NAMALWA (cell line): ENCODE results near the gene CCDC57.

Source experiments
- DNase-seq: peaks from one replicate; pipeline ENCODE4 v3.0.0-alpha.2; 2015; ENCODE audit warnings: low spot score

Gene CCDC57

DNA sequence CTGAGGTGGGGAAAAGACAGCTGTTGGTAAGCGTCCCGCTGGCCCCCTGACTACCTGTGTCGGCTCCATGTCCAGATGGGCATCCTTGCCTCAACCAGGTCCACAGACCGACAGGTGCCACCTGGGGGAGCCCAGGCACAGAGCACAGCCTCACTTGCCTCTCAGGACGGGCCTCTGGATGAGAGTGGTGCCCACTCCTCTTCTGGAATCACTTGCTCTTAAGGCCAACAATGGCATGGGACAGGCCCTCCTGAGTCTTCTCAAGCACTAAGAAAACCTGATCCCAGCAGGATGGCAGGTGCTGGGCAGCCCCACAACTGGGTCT, 33.4 kb upstream of the CCDC57 start:
- DNase-seq: no peak

DNA sequence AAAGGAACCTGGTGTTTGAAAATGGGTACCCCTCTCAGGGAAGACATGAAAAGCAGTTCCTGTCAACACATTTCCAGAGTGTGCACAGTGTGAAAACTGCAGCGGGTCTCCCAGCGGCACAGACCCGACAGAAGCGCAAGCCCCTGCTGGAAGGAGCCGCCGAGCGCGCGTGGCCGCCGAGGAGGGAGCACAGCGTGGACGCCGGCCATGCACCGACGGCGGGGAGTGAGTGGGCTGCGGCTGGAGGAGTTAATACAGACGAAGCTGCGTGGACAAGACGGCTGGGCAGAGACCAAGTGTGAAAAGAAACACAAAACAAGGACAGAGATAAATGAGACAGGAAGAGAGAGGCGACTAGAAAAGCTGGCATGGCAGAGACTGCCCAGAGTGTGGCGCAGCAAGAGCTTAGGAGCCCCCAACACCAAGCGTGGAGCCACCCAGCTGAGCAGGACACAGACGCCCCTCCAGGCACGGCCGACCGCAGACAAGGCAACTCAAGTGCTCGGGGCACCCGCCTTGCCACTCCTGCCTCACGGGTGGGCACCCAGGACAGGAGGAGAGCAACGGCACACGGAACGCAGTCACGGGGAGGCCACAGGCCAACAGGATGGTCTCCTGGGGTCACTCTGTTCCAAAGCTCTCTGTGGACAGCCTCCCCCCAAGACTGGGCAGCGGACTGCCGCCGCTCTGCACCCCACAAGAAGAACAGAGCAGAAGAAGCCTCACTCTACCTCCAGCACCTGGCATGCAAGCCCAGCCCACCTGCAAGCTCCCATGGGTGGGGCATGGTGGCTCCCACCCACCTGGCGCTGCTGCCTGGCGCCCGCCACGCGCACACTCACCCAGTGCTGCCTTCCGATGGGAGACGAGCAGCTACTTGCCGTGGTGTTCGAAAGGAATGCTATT, 32.7 kb upstream of the CCDC57 start:
- no peak for DNase-seq

DNA sequence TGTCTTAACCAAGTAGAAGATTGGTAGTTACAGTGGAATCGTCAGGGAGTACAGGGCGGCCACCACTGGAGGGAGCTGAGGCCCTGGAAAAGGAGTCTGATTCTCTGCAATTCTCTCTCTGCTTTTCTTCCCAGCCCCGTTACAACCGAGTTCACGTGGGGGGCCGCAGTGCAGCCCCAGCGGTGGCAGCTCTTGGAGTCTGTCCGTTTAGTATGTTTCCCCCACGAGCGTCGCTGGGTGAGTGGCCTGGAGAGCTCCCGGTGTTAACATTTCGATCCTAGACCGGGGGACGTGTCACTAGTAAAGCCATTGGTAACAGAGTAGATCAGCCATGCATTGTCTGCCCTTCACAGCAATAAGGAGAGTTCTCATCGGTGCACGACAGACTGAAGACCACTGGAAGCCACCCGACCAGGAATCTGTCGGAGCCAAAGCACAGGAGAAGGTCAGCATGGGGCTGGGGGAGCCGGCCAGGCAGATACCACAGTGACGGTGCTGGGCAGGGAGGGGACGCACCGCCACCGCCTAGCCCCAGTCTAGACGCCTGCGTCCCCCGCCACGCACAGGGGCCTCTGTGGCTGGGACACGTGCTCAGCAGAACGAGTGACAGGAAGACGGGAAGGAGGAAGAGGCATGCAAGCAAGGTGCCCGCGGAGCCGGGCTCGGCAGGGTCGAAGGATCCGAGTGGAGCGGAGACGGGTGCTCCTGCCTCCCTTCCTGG, 31.9 kb upstream of the CCDC57 start:
- no peak for DNase-seq

DNA sequence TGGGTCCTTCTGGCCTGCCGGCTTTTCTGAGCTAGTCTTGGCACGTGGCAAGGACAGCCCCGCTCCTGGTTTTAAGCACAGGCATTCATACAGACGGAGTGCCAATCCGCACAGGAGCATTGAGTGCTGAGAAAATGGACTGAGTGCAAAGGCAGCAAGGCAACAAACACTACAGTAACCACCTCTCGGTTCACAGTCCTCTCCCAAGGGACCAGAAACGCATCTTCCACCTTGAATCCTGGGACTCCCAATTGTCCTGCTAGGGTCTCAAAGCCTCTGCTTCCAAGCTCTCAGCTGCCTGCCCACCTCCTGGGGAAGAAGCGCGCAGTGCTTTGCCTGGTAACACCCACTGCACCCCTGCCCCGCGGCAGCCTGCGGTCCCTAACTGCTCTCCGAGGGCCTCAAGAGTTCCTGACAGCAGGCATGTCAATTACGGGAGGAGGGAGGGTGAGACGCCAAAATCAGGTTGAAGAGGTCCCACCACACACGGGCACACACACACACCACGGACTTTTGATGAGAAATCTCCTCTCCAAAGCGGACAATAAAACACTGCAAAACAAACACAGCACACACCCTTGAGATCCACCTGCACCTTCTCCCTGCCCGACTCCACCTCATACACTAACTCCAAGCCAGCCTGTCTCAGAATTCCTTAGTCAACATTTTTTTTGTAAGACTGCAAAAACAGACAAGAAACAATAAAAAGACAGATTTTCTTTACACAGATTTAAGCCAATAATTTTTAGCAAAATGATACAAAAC, 31.2 kb upstream of the CCDC57 start:
- DNase-seq: no peak

DNA sequence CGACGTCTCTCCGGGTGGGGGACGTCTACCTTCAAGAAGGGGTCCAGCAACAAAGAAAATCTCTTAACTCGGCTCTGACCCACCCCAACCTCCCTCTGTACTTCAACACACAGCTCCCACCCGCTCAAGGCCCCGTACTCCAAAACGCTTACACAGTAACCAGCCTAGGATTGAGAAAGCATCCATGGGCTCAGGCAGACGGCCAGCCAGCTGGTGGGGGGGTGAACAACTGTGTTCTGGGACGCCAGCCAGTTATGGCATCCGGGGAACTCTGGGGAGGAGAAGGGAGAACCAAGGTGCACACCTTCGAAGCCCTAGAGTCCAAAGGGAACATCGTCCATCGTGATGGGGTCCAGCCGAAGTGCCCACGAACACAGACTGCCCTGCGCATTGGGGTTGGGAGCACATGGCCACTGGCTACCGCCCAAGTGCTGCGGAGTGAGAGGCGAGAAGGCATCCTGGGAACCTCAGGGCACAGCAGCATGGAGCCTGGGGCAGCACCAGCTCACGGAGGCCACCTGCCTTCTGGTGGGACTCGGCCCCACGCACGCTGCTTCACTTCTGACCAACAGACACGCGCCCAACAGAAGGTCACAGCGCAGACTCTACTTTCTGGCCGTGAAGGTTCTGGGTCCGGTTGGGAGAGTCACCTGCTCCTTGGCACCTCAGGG, 30.5 kb upstream of the CCDC57 start:
- DNase-seq: no peak

DNA sequence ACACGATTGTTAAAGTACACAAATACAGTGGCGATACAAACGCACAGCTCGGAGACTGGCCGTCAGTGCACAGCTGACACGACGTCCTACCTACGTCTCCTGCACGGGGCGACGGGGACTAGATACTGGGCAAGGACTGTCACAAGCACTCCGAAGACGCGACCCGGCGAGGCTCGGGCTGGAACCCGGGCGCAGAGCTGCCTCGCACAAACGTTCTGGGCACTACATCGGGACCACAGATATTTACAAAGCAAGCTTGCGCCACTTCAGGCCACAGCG, 30.0 kb upstream of the CCDC57 start:
- DNase-seq: no peak

DNA sequence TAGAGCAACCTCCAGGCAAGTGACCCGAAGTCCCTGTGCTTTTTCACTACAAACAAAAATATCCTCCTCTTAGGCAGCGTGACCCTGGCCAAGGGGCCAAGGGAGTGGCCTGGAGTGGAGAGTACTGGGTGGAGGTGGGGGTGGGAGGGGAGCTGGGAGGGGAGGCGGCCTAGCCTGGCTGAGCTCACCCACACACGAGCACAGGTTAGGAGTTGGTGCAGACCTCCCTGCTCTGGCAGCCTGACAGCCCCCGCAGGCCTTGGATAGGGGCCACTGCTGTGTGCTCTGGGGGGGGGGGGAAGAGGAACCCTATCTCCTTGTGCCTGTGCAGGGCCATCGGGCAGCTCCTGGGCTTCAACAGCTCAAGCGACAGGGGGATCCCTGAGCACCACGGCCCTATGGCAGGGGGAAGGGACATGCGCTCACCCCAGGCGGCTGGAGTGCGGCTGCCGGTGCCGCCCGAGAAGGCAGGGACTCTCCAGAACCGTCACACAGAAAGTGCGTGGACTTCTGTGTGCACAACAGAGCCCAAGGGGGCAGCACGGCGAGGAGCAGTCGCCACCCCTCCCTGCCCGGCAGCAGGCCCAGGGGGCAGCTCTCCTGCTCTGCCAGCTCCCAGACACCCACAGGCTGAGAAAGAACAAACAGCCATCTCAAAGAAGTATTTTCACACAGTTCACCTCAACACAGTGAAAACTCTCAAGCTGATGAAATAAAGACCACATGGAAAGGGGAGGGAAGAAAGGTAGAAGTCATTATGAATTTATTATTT, 29.5 kb upstream of the CCDC57 start:
- no peak for DNase-seq

DNA sequence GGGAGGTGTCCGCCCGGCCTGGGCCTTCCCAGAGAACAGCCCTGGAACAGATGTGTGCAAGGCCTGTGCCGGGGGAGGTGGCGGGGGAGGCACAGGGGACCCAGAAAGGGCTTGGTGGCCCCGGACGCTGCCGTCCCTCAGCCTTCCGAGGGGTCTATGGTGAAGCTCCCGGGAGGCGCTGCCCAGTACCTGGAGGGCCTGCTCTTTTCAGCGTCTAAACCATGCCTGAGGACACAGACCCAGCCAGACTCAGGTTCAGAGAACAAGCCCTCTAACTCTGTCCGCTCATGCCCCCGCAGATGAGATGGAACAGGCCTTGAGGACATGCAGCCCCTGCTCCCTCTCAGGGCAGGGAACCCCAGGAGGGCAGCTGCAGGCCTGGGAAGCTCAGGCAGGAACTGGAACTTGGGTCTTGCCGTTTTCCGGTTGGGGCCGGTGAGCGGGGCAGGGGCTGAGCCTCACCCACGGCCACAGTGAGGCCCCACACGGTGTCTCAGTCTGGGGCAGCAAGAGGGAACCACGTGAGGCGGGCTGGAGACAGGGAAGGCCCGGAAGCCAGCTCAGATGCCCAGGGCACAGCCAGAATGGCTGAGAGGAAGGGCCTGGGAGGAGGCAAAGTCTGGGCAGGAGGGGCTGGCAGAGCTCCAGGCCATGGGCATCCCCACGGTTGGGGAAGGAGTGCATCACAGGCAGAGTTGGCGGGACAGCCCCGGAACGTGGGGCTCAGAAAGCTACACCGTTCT, 28.7 kb upstream of the CCDC57 start:
- DNase-seq: no peak

DNA sequence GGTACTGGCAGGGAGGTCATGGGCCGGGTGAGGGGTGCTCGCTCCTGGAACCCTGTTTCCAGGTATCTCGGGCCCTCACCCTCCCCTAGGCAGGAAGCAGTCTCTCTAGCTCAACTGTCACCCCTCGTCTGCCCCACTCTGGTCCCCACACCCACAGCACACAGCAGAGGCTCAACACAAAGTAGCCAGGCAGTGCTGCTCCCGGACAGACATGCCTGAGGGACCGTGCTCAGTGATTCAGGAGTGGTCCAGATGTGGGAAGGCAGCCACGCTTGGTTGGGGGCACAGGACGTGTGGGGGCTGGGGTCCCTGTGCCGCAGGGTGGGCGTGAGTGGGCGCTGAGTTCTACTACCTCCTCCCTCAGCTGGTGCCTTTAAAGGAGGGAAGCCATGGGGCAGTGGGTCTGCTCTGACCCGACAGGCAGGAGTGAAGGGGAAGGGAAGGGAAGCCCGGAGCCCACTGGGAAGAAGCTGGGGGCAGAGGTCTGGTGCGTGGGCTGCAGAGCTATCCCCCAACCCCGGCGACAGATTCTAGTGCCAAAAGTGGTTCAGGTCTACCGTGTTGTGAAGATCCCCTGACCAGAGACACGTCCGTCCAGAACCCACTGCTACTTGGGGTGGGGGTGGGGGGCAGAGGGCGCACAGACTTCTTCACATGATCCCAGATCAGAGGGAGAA, 28.0 kb upstream of the CCDC57 start:
- no peak for DNase-seq

DNA sequence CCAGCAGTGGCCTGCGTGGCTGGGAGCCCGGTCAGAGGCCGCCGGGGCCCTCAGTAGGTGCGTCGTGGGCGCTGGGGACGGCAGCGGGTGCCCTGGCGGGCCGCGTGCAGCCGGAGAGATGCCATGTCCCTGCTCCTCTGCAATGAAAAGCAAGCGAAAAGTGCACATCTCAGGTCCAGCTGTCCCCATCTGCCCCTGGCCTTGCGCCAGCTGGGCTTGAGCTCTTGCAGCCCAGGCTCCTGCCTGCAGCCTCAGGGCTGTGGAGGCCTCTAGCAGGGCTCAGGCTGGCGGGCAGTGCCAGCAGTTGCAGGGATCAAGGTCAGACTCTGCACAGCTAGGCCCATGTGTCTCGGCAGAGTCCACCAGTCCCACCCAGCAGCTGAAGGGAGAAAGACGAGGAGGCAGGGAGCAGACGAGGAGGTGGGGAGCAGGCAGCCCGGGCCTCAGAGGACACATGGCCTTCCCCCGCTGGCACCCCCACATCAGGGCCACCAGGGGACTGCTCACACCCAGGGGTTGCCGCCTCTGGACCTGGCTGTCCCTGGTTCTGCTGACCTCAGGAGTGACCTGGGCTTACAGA, 27.4 kb upstream of the CCDC57 start:
- no peak for DNase-seq

DNA sequence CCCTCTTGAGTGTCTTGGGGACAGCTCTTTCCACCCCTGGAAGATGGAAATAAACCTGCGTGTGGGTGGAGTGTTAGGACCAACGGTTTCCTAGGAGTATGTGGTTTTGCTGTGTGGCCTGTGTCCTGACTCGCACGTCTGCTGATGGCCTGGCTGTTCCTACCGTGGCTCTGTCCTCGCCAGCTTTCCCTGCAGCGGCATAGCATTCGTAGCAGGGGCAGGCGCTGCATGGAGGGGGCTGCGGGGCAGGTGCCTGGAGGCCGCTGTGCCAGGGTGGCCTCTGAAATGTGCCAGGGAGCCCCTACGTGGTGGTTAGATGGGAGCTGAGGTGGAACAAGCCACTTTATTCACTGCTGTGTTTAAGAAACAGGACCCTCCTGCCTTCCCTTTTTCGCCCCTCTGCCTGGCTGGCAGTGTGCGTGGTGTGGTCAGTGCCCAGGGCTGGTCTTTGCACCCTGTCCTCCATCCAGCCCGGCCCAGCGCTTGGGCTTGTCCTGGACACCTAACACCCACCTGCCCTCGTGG, 26.8 kb upstream of the CCDC57 start:
- DNase-seq: no peak

DNA sequence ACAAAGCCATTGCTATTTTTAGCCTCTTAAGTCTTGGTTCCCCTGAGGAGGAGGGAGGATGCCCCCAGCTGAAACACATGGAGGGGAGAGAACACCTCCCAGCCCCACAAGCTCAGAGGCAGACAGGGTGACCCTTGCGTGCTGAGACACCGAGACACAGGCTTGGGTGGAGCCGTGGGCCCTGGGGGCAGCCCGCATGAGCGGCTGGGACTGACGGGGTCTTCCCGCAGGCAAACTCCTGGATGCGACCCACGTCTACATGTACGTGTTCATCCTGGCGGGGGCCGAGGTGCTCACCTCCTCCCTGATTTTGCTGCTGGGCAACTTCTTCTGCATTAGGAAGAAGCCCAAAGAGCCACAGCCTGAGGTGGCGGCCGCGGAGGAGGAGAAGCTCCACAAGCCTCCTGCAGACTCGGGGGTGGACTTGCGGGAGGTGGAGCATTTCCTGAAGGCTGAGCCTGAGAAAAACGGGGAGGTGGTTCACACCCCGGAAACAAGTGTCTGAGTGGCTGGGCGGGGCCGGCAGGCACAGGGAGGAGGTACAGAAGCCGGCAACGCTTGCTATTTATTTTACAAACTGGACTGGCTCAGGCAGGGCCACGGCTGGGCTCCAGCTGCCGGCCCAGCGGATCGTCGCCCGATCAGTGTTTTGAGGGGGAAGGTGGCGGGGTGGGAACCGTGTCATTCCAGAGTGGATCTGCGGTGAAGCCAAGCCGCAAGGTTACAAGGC, 26.0 kb upstream of the CCDC57 start:
- DNase-seq: no peak

DNA sequence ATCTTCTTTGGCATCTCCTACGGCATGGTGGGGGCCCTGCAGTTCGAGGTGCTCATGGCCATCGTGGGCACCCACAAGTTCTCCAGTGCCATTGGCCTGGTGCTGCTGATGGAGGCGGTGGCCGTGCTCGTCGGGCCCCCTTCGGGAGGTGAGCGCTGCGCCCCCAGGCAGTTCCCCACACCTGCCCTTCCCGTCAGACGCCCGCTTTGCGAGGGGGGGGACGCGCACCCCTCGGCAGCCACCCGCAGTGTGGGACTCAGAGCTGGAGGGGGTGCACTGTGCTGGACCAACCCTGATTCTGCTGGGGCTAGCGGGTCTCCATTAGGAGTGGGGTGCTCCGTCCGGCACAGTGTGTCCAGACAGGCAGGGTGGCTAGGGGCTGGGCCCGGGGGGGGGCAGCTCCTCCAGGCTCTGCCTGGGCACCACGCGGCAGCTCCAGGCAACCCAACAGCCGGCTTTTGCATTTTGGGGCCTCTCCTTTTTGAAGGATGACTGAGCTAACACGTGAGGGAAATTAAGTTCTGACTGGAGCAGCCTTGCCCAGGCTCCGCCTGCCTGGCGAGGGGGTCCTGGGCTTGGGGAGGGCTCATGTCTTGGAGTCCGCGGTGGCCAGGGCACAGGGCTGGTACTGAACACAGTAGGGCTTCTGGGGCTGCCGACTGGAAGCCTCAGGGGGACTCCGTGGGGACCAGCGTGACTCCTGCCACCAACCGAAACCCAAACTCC, 25.3 kb upstream of the CCDC57 start:
- no peak for DNase-seq

DNA sequence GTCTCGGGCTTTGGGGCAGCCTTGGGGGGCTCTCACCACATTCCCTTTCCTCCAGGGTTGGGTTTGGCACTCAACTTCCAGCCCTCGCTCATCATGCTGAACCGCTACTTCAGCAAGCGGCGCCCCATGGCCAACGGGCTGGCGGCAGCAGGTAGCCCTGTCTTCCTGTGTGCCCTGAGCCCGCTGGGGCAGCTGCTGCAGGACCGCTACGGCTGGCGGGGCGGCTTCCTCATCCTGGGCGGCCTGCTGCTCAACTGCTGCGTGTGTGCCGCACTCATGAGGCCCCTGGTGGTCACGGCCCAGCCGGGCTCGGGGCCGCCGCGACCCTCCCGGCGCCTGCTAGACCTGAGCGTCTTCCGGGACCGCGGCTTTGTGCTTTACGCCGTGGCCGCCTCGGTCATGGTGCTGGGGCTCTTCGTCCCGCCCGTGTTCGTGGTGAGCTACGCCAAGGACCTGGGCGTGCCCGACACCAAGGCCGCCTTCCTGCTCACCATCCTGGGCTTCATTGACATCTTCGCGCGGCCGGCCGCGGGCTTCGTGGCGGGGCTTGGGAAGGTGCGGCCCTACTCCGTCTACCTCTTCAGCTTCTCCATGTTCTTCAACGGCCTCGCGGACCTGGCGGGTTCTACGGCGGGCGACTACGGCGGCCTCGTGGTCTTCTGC, 24.6 kb upstream of the CCDC57 start:
- no peak for DNase-seq

DNA sequence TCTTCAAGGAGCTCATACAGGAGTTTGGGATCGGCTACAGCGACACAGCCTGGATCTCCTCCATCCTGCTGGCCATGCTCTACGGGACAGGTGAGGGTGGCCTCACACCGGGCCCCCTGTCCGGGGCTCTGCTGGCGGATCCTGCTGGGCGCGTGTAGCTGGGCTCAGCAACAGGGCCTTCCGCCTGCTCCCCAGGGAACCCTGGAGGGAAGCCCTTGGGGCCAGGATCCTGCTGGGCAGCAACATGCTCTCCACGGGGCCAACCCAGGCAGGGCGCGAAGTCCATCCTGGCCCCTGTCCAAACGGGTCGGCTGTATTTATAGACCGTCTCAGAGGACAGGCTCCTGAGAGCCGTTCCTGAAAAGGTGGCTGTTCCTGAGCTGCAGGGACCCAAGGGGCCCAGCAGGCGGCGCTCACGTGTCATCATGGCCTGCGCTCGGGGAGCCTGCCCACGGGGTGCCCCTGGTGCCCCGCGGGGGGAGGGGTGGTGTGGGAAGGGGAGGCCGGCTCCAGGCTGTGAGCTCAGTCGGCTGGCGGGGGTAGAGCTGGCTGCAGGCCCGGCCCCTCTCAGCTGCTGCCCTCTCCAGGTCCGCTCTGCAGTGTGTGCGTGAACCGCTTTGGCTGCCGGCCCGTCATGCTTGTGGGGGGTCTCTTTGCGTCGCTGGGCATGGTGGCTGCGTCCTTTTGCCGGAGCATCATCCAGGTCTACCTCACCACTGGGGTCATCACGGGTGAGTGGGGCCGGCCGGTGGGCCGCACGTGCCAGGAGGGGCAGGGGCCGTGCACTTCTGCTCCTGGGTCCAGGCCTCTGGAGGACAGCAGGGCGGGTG, 23.7 kb upstream of the CCDC57 start:
- peak; percentile 74 for DNase-seq

DNA sequence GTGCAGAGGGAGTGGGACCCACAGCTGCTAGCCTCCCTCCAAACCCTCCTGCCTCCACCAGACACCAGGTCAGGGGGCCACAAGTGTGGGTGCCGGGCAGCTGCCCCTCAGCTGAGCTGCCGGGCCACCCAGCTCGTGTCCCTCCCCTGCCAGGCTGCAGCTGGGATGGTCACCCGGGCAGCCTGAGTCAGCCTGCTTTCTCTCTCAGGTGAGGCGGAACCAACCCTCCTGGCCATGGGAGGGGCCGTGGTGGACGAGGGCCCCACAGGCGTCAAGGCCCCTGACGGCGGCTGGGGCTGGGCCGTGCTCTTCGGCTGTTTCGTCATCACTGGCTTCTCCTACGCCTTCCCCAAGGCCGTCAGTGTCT, 23.1 kb upstream of the CCDC57 start:
- no peak for DNase-seq
